PC-3 (cell line): ENCODE data around the gene FOXO3.

Experiments
- EZH2 ChIP-seq: fragments of 300-600 bp; sonication (generic); IDR thresholded peaks from one replicate; pipeline ENCODE4 v1.6.1; 2017; ENCODE audit warnings: antibody characterized with exemption, mild to moderate bottlenecking, low read length; ENCODE audit not compliant: unreplicated experiment
- TF ChIP-seq, protein P1 (sequence below): fragments of 300-600 bp; sonication (generic); conservative IDR thresholded peaks from 2 replicates; pipeline ENCODE4 v1.5.1; 2017; ENCODE audit warnings: antibody characterized with exemption, low read depth, mild to moderate bottlenecking, low read length

DNA sequence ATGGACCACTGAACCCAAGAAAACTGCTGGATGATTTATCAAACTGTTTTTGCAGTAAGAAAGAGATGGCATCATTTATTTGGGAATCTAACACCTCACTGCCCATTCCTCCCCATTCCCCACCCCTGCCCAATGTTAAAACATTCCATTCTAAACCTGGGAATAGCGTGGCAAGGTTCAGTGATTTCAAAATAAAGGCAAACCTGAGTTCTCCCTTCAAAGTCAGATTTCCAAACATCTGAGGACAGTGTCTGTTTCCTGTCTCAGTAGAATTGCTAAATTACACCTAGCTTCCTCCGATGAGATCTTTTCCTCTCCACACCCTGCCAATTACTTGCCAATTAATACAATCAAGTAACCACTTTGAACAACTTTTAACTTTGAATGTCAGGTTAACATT lies 160.1 kb downstream of the FOXO3 start:
- TF ChIP-seq, protein P1, sequence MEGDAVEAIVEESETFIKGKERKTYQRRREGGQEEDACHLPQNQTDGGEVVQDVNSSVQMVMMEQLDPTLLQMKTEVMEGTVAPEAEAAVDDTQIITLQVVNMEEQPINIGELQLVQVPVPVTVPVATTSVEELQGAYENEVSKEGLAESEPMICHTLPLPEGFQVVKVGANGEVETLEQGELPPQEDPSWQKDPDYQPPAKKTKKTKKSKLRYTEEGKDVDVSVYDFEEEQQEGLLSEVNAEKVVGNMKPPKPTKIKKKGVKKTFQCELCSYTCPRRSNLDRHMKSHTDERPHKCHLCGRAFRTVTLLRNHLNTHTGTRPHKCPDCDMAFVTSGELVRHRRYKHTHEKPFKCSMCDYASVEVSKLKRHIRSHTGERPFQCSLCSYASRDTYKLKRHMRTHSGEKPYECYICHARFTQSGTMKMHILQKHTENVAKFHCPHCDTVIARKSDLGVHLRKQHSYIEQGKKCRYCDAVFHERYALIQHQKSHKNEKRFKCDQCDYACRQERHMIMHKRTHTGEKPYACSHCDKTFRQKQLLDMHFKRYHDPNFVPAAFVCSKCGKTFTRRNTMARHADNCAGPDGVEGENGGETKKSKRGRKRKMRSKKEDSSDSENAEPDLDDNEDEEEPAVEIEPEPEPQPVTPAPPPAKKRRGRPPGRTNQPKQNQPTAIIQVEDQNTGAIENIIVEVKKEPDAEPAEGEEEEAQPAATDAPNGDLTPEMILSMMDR = no peak
- no peak for TF ChIP-seq EZH2
